Activated CD4-positive, alpha-beta T cell treated with anti-CD3 and anti-CD28 coated beads, Interleukin-2, amount 10 ng/mL, durations not matched to agents 7 days and 5 days (primary cell): ENCODE measurements around the gene DNAJC10. TPM values are rescaled to one million over a fixed set of nuclear protein-coding genes. Genes with fewer than 3 reads are reported as not detected.
A peak's percentile ranks its signal among the peaks of the same experiment; 100 is the strongest.
"Not testable (repeated sequence)": the region's sequence is repeated elsewhere in the genome, so short reads cannot be mapped to it uniquely, and the experiment has no call there.

Experiments
- CTCF ChIA-PET: fragments of 350-600 bp; sonication (Branson Sonifier 250); formaldehyde crosslinking; loops from one replicate; lab custom pipeline; 2021; ENCODE audit warnings: antibody characterized with exemption; lab: Charles Lee
- POLR2A ChIA-PET: fragments of 350-600 bp; sonication (Branson Sonifier 250); formaldehyde crosslinking; loops from one replicate; lab custom pipeline; 2021; ENCODE audit warnings: antibody characterized with exemption; lab: Charles Lee
- DNase-seq: peaks from one replicate; pipeline ENCODE4 v3.0.0-alpha.2; 2020
- H3K27ac Mint-ChIP-seq: one replicate; pipeline ENCODE4 v1.8.0; 2021; ENCODE audit warnings: mild to moderate bottlenecking, moderate library complexity, mixed read lengths
- H3K27me3 Mint-ChIP-seq: one replicate; pipeline ENCODE4 v1.8.0; 2021; ENCODE audit warnings: mixed read lengths
- H3K36me3 Mint-ChIP-seq: one replicate; pipeline ENCODE4 v1.8.0; 2021; ENCODE audit warnings: low read depth, mixed read lengths
- H3K4me1 Mint-ChIP-seq: one replicate; pipeline ENCODE4 v1.8.0; 2021; ENCODE audit warnings: mixed read lengths
- H3K4me3 Mint-ChIP-seq: one replicate; pipeline ENCODE4 v1.8.0; 2021; ENCODE audit warnings: mild to moderate bottlenecking, moderate library complexity, mixed read lengths
- H3K9me3 Mint-ChIP-seq: one replicate; pipeline ENCODE4 v1.8.0; 2021; ENCODE audit warnings: mixed read lengths
- total RNA-seq, 2 experiments: library from RNA; stranded (reverse); gene quantifications; one replicate each; pipeline ENCODE4 v1.2.3, GENCODE V29; 2021

Gene DNAJC10
- total RNA-seq: 10 to 100 TPM; 48.6 to 52.5 TPM

- H3K27ac Mint-ChIP-seq: no peak within 1 kb of the TSS
- peaks cover 4% of the 10 kb centered on the region for H3K36me3 Mint-ChIP-seq
- POLR2A ChIA-PET: no interaction called here
- peak; percentile 87 for DNase-seq
- peaks cover 7% of the 10 kb centered on the region for H3K4me1 Mint-ChIP-seq
- H3K27me3 Mint-ChIP-seq: peaks cover 4% of the 10 kb centered on the region
- H3K4me3 Mint-ChIP-seq: no peak within 1 kb of the TSS
- no peaks in the 10 kb centered on the region for H3K9me3 Mint-ChIP-seq
- CTCF ChIA-PET: no interaction called here
These were observed at the start of gene DNAJC10 for GRCh38 chr2:182715892-182716649. DNAJC10 (plus strand) TSS chr2:182716257; CDS start chr2:182718087, 1,830 bp downstream.

DNA sequence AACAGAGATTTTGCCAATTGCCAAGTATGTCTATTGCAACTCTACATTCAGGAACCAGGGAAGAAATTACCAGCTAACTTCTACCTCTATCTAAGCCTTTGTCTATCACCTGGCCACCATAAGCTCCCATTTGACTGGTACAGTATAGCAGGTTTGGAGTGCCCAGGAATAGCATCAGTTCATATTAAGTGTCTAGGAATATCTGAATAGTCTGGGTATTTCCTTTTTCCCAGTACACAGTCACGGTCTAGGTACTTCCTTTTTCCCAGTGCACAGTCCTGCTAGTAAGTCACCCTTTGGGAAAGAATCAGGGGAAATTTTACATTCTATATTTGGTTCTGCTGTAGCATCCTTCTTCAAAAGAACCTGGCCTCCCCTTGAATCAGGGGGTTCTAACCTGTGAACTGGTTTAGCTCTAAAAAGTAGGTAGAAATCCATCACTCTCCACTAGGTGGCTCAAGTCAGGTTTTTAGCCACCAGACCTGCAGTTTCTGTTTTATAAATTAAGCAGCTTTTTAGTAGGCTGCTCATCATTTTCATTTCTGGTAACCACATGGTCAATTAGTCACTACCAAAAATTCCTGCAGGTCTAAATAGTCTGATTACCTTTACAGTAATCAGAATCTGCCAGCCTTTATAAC lies 49.3 kb upstream of the DNAJC10 start:
- Mint-ChIP-seq H3K9me3 (no peaks in the 10 kb centered on the region), H3K36me3 (no peaks in the 10 kb centered on the region), H3K4me3 (no peak overlapping the region), H3K27me3 (peaks cover 10% of the 10 kb centered on the region), H3K27ac (no peak overlapping the region), H3K4me1 (no peaks in the 10 kb centered on the region)
- CTCF ChIA-PET: interaction anchor here (0.6 to 1.2 kb wide), 3 partner anchors 19 to 475 kb away, joined by 3 to 4 read pairs (median 3); no protein-coding TSS in a partner anchor
- POLR2A ChIA-PET: no interaction called here
- DNase-seq: peak; percentile 44

DNA sequence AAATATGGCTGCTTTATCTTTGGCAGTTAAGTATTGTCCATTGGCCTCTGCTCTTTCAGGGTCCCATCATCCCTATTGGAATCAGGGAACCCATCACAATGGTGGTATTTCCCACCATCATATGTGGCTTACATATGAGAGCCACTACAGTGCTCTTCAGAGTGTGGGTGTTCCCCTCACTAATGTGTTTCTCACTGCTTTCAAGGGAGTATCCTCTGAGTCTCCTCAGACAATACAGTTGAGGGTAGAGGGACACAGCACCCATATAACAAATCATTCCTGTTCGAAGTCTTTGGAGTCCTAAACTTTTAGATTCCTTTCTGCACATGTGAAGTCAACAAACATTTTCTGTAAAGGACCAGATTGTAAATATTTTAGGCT lies 48.8 kb upstream of the DNAJC10 start:
- no peak overlapping the region for H3K27ac Mint-ChIP-seq
- no peak for DNase-seq
- H3K4me3 Mint-ChIP-seq: no peak overlapping the region
- no peaks in the 10 kb centered on the region for H3K36me3 Mint-ChIP-seq
- no peaks in the 10 kb centered on the region for H3K9me3 Mint-ChIP-seq
- ChIA-PET POLR2A (no interaction called here), CTCF (interaction anchor here (1.2 kb wide), 1 partner anchor 311 kb away, joined by 4 read pairs; no protein-coding TSS in a partner anchor)
- H3K4me1 Mint-ChIP-seq: no peaks in the 10 kb centered on the region
- H3K27me3 Mint-ChIP-seq: peaks cover 9% of the 10 kb centered on the region

DNA sequence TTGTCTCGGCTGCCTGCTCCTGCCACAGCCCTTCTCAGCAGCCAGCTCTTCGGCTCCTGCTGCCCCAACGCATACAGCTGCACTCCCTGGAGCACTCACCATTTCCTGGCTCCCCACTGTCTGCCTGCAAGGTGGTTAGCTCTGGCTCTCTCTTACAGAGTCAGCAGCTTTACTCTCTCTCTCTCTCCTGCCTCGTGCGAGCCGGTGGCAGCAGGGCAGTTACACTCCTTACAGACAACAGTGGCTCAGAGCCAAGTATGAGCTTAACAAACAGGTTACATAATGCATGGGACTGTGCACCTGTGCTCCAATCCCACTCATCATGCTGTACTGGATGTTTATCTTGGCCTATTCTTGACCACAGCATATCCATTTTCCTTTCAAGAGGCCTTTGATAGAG lies 47.4 kb upstream of the DNAJC10 start:
- CTCF ChIA-PET: interaction anchor here (0.8 kb wide), 1 partner anchor 367 kb away, joined by 5 read pairs; no protein-coding TSS in a partner anchor

DNA sequence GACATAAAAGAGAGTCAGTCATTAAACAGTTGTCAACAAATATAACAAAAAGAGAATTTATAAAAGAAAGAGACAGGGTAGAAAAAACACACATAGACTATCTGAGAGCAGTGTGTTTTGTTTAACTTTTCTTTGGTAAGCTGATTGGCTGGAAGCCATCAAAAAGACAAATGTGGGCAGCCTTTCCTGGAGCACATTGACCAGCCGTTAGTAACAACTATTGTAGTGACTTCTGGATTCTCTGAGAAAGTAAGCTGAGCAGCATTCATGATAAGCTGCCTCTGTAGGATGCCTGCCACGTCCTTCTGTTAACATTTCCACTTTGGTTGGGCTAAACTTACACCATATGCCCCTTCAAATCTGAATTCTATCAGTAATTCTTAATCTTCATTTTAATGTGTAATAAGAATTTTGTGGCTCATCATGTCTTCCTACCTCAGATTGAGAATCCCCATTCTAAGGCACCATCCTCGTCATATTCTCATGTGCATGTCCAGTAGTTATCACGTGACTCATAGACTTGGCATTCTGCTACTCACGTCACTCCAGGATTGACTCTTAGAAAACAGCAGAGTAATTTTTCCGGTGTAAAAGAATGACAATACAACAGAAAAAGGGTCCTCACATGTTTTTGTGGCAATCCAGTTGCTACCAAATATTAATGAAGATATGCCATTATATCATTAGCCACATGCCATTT lies 43.4 kb upstream of the DNAJC10 start:
- H3K27ac Mint-ChIP-seq: no peak overlapping the region
- no peak overlapping the region for H3K4me3 Mint-ChIP-seq
- ChIA-PET CTCF (no interaction called here), POLR2A (no interaction called here)
- peaks cover 14% of the 10 kb centered on the region for H3K27me3 Mint-ChIP-seq
- no peaks in the 10 kb centered on the region for H3K4me1 Mint-ChIP-seq
- no peak for DNase-seq
- H3K9me3 Mint-ChIP-seq: no peaks in the 10 kb centered on the region
- H3K36me3 Mint-ChIP-seq: no peaks in the 10 kb centered on the region

More for the DNA sequence above, 47.4 kb upstream of the DNAJC10 start:
- Mint-ChIP-seq H3K4me1 (no peaks in the 10 kb centered on the region), H3K36me3 (no peaks in the 10 kb centered on the region), H3K27ac (no peak overlapping the region), H3K9me3 (no peaks in the 10 kb centered on the region), H3K27me3 (no peaks in the 10 kb centered on the region), H3K4me3 (no peak overlapping the region)
- no peak for DNase-seq
- POLR2A ChIA-PET: no interaction called here

DNA sequence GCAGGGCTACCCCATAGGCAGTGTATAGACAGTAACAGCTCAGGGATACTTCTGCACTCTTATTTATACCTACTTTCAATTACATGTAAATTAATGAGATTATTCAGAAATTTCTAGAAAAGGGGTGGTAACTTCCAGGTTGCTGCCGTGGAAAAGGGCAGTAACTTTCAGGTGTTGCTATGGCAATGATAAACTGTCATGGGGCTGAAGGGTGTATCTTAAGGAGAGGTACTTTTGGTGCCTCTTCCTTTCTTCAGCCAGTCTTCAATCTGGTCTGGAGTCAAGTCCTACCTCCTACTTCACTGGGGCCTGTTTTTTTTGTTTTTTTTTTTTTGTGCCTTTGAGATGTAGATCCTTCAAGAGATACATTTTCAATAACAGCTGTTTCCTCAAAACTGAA lies 35.2 kb upstream of the DNAJC10 start:
- CTCF ChIA-PET: no interaction called here
- peaks cover 4% of the 10 kb centered on the region for H3K27me3 Mint-ChIP-seq
- no peak overlapping the region for H3K27ac Mint-ChIP-seq
- no peaks in the 10 kb centered on the region for H3K4me1 Mint-ChIP-seq
- no peak overlapping the region for H3K4me3 Mint-ChIP-seq
- no peak for DNase-seq
- H3K9me3 Mint-ChIP-seq: no peaks in the 10 kb centered on the region
- POLR2A ChIA-PET: no interaction called here
- H3K36me3 Mint-ChIP-seq: no peaks in the 10 kb centered on the region

- CTCF ChIA-PET: no interaction called here
- Mint-ChIP-seq H3K27me3 (no peaks in the 10 kb centered on the region), H3K4me1 (no peaks in the 10 kb centered on the region), H3K4me3 (no peak overlapping the region), H3K9me3 (no peaks in the 10 kb centered on the region), H3K27ac (no peak overlapping the region), H3K36me3 (no peaks in the 10 kb centered on the region)
- DNase-seq: no peak
- POLR2A ChIA-PET: no interaction called here
These were observed 33.8 kb upstream of the DNAJC10 start for GRCh38 chr2:182682210-182682609.

DNA sequence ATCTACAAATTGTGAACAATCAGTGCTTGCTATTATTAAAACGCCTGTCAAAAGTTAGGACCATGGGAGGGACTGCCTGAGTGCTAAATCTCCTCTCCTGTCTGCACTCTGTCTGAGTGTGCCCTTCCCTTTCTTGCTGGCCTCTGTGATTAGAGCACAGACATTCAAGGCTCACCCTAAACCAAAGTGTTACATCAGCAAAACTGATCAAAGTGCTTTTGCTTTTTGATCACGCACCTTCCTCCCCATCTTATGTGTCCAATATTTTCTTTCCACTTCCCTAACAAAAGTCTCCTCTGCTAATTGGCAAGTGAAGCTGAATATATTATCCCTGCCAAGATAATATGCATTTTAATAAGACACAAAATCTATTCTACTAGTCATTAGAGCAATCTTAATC lies 30.5 kb upstream of the DNAJC10 start:
- DNase-seq: no peak
- CTCF ChIA-PET: no interaction called here
- Mint-ChIP-seq H3K36me3 (no peaks in the 10 kb centered on the region), H3K9me3 (no peaks in the 10 kb centered on the region), H3K4me1 (no peaks in the 10 kb centered on the region), H3K27me3 (peaks cover 11% of the 10 kb centered on the region), H3K4me3 (no peak overlapping the region), H3K27ac (no peak overlapping the region)
- POLR2A ChIA-PET: no interaction called here

DNA sequence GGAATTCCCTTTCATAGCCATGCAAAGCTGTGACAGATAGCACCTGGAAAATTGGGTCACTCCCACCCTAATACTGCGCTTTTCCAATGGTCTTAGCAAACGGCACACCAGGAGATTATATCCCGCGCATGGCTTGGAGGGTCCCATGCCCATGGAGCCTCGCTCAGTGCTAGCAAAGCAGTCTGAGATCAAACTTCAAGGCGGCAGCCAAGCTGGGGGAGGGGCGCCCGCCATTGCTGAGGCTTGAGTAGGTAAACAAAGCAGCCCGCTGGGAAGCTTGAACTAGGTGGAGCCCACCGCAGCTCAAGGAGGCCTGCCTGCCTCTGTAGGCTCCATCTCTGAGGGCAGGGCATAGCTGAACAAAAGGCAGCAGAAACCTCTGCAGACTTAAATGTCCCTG lies 29.3 kb upstream of the DNAJC10 start:
- DNase-seq, H3K36me3 Mint-ChIP-seq, H3K9me3 Mint-ChIP-seq, POLR2A ChIA-PET, H3K4me1 Mint-ChIP-seq, H3K27ac Mint-ChIP-seq, H3K4me3 Mint-ChIP-seq, CTCF ChIA-PET: not testable (repeated sequence)
- H3K27me3 Mint-ChIP-seq: peaks cover 15% of the 10 kb centered on the region

GRCh38 chr2:182694189-182694588 lies 21.9 kb upstream of the DNAJC10 start:
- Mint-ChIP-seq H3K36me3 (no peaks in the 10 kb centered on the region), H3K4me1 (no peaks in the 10 kb centered on the region), H3K27me3 (peaks cover 18% of the 10 kb centered on the region), H3K9me3 (no peaks in the 10 kb centered on the region), H3K27ac (no peak overlapping the region), H3K4me3 (no peak overlapping the region)
- DNase-seq: no peak
- CTCF ChIA-PET: no interaction called here
- POLR2A ChIA-PET: no interaction called here

- no peak overlapping the region for H3K4me3 Mint-ChIP-seq
- H3K27me3 Mint-ChIP-seq: peaks cover 14% of the 10 kb centered on the region
- ChIA-PET CTCF (no interaction called here), POLR2A (no interaction called here)
- no peaks in the 10 kb centered on the region for H3K36me3 Mint-ChIP-seq
- H3K9me3 Mint-ChIP-seq: no peaks in the 10 kb centered on the region
- H3K4me1 Mint-ChIP-seq: no peaks in the 10 kb centered on the region
- no peak overlapping the region for H3K27ac Mint-ChIP-seq
- no peak for DNase-seq
These were observed 20.3 kb upstream of the DNAJC10 start for GRCh38 chr2:182695776-182696175.

GRCh38 chr2:182698671-182699070 lies 17.4 kb upstream of the DNAJC10 start:
- Mint-ChIP-seq H3K4me1 (no peaks in the 10 kb centered on the region), H3K27me3 (peaks cover 11% of the 10 kb centered on the region), H3K9me3 (no peaks in the 10 kb centered on the region), H3K27ac (no peak overlapping the region), H3K36me3 (no peaks in the 10 kb centered on the region), H3K4me3 (no peak overlapping the region)
- DNase-seq: no peak
- ChIA-PET POLR2A (no interaction called here), CTCF (no interaction called here)

GRCh38 chr2:182705761-182706160 lies 10.3 kb upstream of the DNAJC10 start:
- no peak for DNase-seq
- ChIA-PET POLR2A (no interaction called here), CTCF (no interaction called here)
- H3K27me3 Mint-ChIP-seq: peaks cover 40% of the 10 kb centered on the region
- H3K27ac Mint-ChIP-seq: no peak overlapping the region
- H3K9me3 Mint-ChIP-seq: no peaks in the 10 kb centered on the region
- no peaks in the 10 kb centered on the region for H3K36me3 Mint-ChIP-seq
- no peaks in the 10 kb centered on the region for H3K4me1 Mint-ChIP-seq
- no peak overlapping the region for H3K4me3 Mint-ChIP-seq
